Type B pancreatic cell (in vitro differentiated cells): ENCODE data around the gene HDAC3. TPM values are rescaled to one million over a fixed set of nuclear protein-coding genes. Genes with fewer than 3 reads are reported as not detected.
A peak's percentile ranks its signal among the peaks of the same experiment; 100 is the strongest.

Experiments used
- DNase-seq: peaks from one replicate; pipeline ENCODE4 v3.0.0; 2021; ENCODE audit warnings: mixed read lengths; ENCODE audit not compliant: unreplicated experiment; ENCODE audit errors: extremely low spot score
- H3K27ac Mint-ChIP-seq: 2 replicates; pipeline ENCODE4 v1.8.0; 2021; ENCODE audit warnings: mild to moderate bottlenecking, mixed read lengths
- H3K27me3 Mint-ChIP-seq: 2 replicates; pipeline ENCODE4 v1.8.0; 2021; ENCODE audit warnings: mixed read lengths
- H3K36me3 Mint-ChIP-seq: 2 replicates; pipeline ENCODE4 v1.8.0; 2021; ENCODE audit warnings: mixed read lengths
- H3K4me1 Mint-ChIP-seq: one replicate; pipeline ENCODE4 v1.8.0; 2021; ENCODE audit warnings: mixed read lengths; ENCODE audit not compliant: unreplicated experiment
- H3K4me3 Mint-ChIP-seq: 2 replicates; pipeline ENCODE4 v1.8.0; 2021; ENCODE audit warnings: mild to moderate bottlenecking, mixed read lengths
- H3K9me3 Mint-ChIP-seq: 2 replicates; pipeline ENCODE4 v1.8.0; 2021; ENCODE audit warnings: mixed read lengths
- long read RNA-seq: library from polyadenylated mRNA; unstranded; transcript quantifications from one replicate; pipeline ENCODE4 v2.0.0, GENCODE V29; 2020
- total RNA-seq: library from RNA; stranded (reverse); gene quantifications from 2 replicates; pipeline ENCODE4 v1.2.1, GENCODE V29; 2021; ENCODE audit warnings: low replicate concordance
- TF ChIP-seq, protein P1 (sequence below): fragments of 200-600 bp; sonication (generic); conservative IDR thresholded peaks from 2 replicates; pipeline ENCODE4 v1.5.0; 2021; ENCODE audit warnings: antibody characterized with exemption, mild to moderate bottlenecking

Gene HDAC3
- total RNA-seq, result 65.8 and 87.8 TPM in 2 replicates
- long read RNA-seq, transcript HDAC3-201 (15 exons, 1,959 nt), result major isoform, 98 of 119 reads
- long read RNA-seq, partial matches to known transcripts, result 12 of 119 reads
- long read RNA-seq, other reads (novel, unspliced or antisense), result 8 of 119 reads

DNA sequence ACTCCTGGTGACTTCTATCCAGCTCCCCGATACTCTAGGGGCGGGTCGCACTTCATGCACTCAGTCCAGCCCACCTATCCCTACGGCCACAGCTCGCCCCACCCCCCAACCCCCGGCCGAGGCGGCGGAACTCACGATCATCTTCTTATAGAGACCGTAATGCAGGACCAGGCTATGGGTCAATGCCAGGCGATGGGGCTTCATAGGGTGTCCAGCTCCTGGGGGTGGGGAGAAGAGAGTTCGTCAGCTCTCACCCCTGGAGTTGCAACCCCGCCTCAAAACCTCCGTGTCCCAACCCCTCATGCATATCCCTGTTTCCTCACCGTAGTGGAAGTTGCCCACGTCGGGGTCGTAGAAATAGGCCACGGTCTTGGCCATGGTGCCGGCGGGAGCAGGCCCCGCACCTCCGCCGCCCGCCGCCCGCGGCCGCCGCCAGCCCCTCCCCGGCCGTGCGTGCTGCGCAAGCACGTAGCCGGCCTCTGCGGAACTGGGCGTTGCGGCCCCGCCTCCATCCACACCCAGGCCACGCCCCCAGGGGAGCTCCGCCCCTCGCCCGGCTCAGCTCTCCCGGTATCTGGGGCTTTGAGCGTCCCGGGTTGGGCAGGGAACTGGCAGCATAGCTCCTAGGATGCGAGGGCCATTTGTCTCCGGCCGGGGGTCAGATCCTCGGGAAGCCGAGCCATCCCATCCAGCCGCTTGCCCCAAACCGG is at the start of gene HDAC3, which contains the start of gene RELL2:
TSS of gene HDAC3 (minus strand) at position 437 of the 710 bp plus-strand sequence. CDS start at position 378, 59 bp downstream.
TSS of gene RELL2 (plus strand) at position 585 of the 710 bp plus-strand sequence. CDS start 1,229 bp downstream, outside the sequence.
- H3K4me3 Mint-ChIP-seq, result peak within 1 kb of the TSS; percentile 96
- H3K4me1 Mint-ChIP-seq, result peaks cover 15% of the 10 kb centered on the region
- DNase-seq, result peak; percentile 98
- H3K9me3 Mint-ChIP-seq, result no peaks in the 10 kb centered on the region
- peak within 1 kb of the TSS; percentile 93 for H3K27ac Mint-ChIP-seq
- peaks cover 5% of the 10 kb centered on the region for H3K27me3 Mint-ChIP-seq
- peaks cover 5% of the 10 kb centered on the region for H3K36me3 Mint-ChIP-seq
- TF ChIP-seq, protein P1, sequence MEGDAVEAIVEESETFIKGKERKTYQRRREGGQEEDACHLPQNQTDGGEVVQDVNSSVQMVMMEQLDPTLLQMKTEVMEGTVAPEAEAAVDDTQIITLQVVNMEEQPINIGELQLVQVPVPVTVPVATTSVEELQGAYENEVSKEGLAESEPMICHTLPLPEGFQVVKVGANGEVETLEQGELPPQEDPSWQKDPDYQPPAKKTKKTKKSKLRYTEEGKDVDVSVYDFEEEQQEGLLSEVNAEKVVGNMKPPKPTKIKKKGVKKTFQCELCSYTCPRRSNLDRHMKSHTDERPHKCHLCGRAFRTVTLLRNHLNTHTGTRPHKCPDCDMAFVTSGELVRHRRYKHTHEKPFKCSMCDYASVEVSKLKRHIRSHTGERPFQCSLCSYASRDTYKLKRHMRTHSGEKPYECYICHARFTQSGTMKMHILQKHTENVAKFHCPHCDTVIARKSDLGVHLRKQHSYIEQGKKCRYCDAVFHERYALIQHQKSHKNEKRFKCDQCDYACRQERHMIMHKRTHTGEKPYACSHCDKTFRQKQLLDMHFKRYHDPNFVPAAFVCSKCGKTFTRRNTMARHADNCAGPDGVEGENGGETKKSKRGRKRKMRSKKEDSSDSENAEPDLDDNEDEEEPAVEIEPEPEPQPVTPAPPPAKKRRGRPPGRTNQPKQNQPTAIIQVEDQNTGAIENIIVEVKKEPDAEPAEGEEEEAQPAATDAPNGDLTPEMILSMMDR, result no peak

DNA sequence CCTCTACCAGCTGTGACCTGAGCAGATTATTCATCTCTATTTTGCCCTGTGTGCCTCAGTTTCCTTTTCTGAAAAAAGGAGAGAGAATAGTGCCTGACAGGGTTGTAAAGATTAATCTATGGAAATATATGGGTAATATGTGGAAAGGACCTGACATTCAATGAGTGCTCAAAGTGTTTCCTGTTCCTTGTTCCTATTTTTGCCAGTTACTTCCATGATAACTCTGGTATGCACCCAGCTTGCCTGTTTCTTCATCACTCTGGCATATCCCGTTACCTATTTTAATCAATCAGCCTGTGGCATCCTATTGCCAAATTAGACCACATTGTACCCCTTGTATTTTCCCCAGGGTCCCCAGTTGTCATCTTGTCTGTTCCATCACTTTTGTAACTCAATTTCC is 48.9 kb upstream of the HDAC3 start:
- Mint-ChIP-seq H3K4me1 (peaks cover 15% of the 10 kb centered on the region), H3K36me3 (no peaks in the 10 kb centered on the region), H3K27ac (no peak overlapping the region), H3K27me3 (peaks cover 22% of the 10 kb centered on the region), H3K4me3 (no peak overlapping the region), H3K9me3 (no peaks in the 10 kb centered on the region)
- no peak for DNase-seq
- TF ChIP-seq, protein P1, result no peak

DNA sequence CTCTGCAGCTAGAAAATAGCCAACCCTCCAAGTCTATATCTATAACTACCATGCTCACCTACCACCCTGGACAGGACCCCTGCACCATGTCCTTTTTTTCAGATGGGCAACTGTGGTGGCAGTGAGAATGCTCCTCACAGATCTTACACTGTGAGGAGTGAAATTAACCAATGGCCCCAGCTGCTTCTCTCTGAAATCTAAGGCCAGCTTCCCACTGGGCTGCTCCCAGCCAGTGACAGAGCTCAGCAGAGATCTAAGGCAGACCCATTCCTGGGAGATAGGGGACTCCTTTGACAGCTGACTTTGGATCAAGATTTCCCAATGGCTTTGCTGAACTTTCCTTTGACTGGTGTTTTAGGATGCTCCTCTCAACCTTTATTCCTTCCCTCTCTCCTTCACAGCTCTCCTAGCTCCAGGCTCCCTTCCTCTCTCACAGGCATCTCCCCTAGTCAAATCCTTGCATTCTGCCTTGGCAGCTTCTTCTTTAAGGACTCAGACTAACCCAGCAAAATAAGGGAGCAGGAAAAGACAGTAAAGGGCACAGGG is 47.0 kb upstream of the HDAC3 start:
- H3K36me3 Mint-ChIP-seq, result no peaks in the 10 kb centered on the region
- H3K9me3 Mint-ChIP-seq, result no peaks in the 10 kb centered on the region
- no peak for DNase-seq
- peaks cover 16% of the 10 kb centered on the region for H3K4me1 Mint-ChIP-seq
- TF ChIP-seq, protein P1, result no peak
- no peak overlapping the region for H3K4me3 Mint-ChIP-seq
- H3K27me3 Mint-ChIP-seq, result peaks cover 5% of the 10 kb centered on the region
- no peak overlapping the region for H3K27ac Mint-ChIP-seq

DNA sequence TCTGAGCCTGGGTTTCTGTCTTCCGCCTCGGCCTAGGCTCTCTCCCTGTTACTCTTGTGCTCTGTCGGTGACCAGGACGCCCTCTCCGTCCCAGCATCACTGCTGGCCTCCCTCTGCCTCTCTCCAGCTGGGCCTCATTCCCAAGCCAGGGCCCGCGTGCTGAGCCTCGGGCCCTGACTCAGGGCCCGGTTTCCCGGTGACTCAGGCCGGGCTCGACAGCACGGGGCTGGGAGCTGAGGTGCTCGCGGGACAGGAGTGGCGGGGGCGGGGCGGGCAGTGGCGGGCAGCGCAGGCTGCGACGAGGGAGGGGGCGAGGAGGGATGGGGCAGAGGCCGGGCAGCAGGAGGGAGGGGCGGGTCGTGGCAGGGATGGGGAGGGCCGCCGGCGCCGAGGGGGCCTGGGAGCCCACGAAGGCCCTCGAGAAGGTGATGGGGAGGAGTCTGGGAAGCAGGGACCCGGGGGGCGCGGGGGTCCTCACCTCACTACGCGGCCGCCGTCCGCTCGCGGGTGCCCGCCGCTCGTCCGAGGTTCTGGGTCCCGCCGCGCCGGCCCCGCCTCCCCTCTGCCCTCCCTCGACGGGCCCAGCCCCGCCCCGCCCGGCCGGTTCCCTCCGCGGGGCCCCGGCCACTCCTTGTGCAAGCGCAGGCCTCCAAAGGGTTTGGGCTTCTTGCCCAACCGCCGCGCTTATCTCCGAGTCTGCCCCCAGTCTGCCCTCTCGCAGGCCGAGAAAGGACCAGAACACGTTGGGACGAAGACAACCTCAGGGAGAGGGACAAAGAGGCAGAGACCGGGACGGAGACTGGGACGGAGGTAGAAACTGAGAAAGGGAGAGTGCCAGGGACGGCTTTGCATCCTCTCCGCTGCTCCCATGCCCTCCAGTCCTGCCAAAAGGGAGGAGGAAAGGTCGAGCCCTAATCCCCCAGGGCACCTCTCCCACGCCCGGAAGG is 45.3 kb upstream of the HDAC3 start, which contains the start of gene ARAP3:
TSS of gene ARAP3 (minus strand) at position 536 of the 947 bp plus-strand sequence. CDS start 1,744 bp downstream, outside the sequence.
- H3K4me1 Mint-ChIP-seq, result peaks cover 16% of the 10 kb centered on the region

More for the DNA sequence above, 45.3 kb upstream of the HDAC3 start, which contains the start of gene ARAP3:
- Mint-ChIP-seq H3K9me3 (no peaks in the 10 kb centered on the region), H3K27ac (peak within 1 kb of the TSS; percentile 79), H3K36me3 (no peaks in the 10 kb centered on the region), H3K27me3 (peaks cover 3% of the 10 kb centered on the region), H3K4me3 (peak within 1 kb of the TSS; percentile 82)
- no peak for DNase-seq
- TF ChIP-seq, protein P1, result no peak
